Measurements from ENCODE around the gene PPP1R14D.
A peak's percentile ranks its signal among the peaks of the same experiment; 100 is the strongest.

Gene PPP1R14D

GRCh38 chr15:40850576-40851112 is 22.1 kb upstream of the PPP1R14D start:
- DNase-seq = no peak

- no peak for DNase-seq
Measured at GRCh38 chr15:40847223-40847961, 18.9 kb upstream of the PPP1R14D start.

GRCh38 chr15:40846841-40847222 is 18.3 kb upstream of the PPP1R14D start:
- no peak for DNase-seq

GRCh38 chr15:40845511-40846284 is 17.2 kb upstream of the PPP1R14D start:
- DNase-seq = no peak

GRCh38 chr15:40845036-40845435 is 16.5 kb upstream of the PPP1R14D start:
- no peak for DNase-seq

GRCh38 chr15:40844696-40845030 is 16.2 kb upstream of the PPP1R14D start:
- DNase-seq = no peak

DNA sequence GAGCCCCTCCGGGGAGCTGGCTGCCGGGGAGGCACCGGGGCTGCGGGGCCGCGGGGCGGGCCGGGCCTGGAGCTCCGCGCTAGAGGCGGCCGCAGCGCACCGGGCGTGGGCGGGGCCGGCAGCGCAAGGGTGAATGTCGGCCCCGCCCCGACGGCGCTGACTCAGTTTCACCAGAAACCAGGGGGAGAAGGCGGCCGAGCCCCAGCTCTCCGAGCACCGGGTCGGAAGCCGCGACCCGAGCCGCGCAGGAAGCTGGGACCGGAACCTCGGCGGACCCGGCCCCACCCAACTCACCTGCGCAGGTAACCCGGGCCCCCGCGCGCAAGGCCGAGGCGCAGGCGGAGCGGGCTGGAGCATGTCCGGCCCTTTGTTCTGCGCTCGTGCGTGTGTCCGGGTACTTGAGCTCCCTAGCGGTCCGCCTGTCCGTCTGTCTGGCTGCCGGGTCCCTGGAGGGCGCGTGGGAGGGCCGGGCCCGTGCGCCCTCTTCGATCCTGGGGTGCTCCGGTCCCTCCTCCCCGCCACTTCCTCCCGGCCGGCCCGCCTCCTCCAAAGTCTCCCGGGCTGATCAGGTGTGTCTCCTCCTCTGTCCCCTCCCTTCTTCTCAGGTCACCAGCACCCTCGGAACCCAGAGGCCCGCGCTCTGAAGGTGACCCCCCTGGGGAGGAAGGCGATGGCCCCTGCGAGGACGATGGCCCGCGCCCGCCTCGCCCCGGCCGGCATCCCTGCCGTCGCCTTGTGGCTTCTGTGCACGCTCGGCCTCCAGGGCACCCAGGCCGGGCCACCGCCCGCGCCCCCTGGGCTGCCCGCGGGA is 15.6 kb upstream of the PPP1R14D start, which contains the start of gene SPINT1:
Gene SPINT1, plus strand, starts transcription at position 164 of the 811 bp plus-strand sequence. Its CDS starts 507 bp downstream, at position 671.
- no peak for DNase-seq

- no peak for DNase-seq
Measured at GRCh38 chr15:40843261-40843884, 14.9 kb upstream of the PPP1R14D start.

- no peak for DNase-seq
Measured at GRCh38 chr15:40841741-40842140, 13.2 kb upstream of the PPP1R14D start.

- no peak for DNase-seq
Measured at GRCh38 chr15:40838756-40839155, 10.2 kb upstream of the PPP1R14D start.

DNA sequence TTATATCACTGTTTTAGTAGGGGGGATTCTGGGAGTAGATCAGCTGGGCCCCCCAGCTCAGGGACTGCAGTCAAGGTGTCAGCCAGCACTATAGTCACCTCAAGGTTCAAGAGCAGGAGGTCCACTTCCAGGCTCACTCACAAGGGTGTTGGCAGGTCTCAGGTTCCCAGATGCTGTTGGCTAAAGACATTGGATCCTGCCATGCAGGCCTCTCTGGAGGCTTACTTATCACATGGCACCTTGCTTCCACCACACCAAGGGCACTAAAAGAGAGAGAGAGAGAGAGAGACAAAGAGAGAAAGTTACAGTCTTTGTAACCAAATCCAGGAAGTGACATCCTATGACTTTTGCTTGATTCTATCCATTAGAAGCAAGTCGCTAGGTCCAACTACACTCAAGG is 7.5 kb upstream of the PPP1R14D start:
- no peak for DNase-seq

- DNase-seq = no peak
Measured at GRCh38 chr15:40832903-40833302, 4.4 kb upstream of the PPP1R14D start.

GRCh38 chr15:40831861-40832260 is 3.4 kb upstream of the PPP1R14D start:
- no peak for DNase-seq

DNA sequence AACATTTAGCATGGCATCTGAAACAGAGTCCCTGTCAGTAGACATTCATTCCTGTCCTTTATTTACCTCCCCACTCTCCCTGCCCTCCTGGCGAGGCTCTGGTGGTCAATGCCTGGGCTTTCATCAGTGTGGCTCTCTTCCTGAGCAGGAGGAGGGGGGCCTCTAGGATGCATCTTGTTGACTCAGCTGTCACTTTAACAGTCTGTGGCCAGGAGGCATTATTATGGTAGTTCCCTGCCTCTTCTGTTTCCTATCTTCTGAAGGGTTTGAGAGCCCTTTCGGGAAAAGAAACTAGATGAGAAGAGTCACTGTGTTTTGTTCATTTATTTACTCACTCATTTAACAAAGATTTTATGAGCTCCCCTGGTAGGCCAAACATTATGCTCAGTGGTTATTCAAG is 2.4 kb upstream of the PPP1R14D start:
- DNase-seq = peak; percentile 94

GRCh38 chr15:40829115-40829514 is 607 bp upstream of the PPP1R14D start:
- DNase-seq = no peak

DNA sequence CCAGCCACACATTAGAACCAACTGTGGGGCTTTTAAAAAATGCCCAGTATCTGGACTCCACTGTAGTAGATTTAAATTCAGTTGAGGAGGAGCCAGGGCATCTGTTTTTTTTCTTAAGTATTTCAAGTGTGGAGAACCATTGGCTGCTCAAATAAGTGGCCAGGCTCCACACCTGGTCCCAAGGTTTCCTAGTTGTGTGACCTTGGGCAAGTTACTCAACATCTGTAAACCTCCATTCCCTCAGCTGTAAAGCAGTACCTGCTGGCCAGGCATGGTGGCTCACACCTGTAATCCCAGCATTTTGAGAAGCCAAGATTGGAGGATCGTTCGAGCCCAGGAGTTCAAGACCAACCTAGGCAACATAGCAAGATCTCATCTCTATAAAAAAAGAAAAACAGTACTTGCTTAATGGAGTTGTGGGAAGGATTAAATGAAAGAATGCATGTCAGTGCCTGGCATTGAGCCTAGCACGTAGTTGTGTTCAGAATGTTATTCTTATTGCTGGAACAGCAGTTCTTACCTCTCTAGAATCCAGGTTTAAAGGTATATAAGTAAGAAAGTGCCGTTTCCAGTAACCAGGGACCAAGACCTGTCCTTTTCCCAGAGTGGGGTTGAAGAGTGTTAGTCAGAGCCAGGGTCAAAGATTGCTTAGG is 2.0 kb downstream of the PPP1R14D start:
- DNase-seq = no peak

DNA sequence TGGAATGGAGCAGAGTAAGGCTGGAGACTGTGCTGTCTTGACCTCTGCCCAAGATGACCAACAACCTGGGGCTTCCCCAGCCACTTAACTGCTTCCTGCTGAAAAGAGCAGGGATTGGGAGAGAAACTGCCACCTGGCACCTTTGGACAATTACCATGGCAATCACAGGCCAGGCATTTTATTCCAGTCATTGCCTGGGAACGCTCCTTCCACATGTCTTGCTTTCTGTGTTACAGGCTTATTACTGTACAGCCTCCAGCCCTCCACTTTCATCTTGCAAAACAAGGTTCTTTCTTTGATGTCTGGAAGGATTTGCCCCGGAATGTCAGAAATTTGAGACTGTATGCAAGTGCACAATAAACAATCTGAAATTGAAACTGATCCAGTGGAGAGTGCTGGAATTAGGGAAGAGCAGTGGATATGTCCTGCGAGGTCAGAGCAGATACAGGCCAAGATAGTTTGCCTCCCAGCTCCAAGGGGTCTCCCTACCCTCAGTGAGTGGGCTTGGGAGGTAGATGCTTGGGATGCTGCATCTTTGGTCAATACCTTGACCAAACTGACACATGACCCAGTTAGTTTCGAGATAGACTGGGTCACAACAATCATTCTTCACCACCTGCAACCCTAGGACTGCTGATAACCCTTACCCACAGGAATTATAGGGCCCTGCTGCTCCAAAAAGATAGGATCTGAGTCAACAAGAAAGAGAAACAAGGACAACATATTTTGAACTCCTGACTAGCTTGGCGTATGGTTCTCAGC is 2.7 kb downstream of the PPP1R14D start:
- DNase-seq = no peak

- no peak for DNase-seq
Measured at GRCh38 chr15:40823572-40824343, 4.8 kb downstream of the PPP1R14D start.

GRCh38 chr15:40821195-40821594 is 7.3 kb downstream of the PPP1R14D start:
- no peak for DNase-seq

DNA sequence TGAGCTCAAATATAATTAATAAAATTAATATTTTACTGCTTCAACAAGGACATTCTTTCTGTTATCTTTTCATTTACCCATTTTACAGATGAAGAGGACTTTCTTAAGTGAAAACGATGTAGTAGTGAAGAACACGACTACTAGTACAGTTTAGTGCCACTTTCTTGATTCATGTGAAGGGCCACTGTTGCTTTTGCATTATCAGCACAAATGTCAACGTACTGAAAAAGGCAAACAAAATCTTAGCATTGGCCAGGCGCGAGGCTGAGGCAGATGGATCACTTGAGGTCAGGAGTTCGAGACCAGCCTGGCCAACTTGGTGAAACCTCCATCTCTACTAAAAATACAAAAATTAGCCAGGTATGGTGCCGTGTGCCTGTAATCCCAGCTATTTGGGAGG is 9.5 kb downstream of the PPP1R14D start:
- no peak for DNase-seq
